ENCODE measurements around the gene NRIP1. TPM values are rescaled to one million over a fixed set of nuclear protein-coding genes. Genes with fewer than 3 reads are reported as not detected.
"Not testable (repeated sequence)": the region's sequence is repeated elsewhere in the genome, so short reads cannot be mapped to it uniquely, and the experiment has no call there.

Gene NRIP1
- total RNA-seq, 2 donors from 2014 or later: 11.9 to 30.9 TPM

DNA sequence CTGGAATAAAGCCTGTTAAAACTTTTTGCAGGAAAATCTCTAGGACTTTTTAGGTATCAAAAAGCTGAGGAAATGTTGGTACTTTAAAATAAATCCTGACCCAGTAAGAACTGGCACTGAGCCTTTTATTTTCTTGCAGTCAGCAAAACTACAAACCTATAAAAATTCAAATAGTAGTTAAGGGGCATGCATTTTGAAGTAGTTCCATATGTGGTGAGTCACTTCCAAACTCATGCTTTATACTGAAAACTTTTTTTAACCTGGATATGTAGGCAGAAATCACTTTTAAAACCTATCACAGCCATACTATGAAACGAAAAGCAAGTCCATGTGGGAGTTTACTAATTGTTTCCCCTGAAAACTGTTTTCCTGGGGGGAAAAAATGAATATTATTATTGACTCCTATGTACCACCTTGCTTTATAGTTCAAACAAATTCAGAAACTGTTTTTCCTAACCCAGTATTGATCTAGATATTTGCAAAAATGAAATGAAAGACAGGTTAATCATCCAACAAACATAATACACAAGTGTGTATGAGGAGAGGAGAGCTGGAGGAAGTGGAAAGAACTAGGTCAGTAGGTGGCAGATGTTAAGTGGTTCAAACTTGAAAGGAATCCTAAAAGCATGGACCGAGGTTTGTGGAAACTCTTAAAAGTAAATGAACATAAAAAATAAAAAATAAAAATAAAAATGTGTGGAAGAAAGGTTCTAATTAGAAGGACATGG lies 30.5 kb downstream of the NRIP1 start:
- no peaks in the 10 kb centered on the region for H3K27me3 ChIP-seq (replicated peaks; ENCODE audit: insufficient read depth)
- no peaks in the 10 kb centered on the region for H3K9me3 ChIP-seq
- no peak overlapping the region for H3K27ac ChIP-seq
- TF ChIP-seq, protein P1, sequence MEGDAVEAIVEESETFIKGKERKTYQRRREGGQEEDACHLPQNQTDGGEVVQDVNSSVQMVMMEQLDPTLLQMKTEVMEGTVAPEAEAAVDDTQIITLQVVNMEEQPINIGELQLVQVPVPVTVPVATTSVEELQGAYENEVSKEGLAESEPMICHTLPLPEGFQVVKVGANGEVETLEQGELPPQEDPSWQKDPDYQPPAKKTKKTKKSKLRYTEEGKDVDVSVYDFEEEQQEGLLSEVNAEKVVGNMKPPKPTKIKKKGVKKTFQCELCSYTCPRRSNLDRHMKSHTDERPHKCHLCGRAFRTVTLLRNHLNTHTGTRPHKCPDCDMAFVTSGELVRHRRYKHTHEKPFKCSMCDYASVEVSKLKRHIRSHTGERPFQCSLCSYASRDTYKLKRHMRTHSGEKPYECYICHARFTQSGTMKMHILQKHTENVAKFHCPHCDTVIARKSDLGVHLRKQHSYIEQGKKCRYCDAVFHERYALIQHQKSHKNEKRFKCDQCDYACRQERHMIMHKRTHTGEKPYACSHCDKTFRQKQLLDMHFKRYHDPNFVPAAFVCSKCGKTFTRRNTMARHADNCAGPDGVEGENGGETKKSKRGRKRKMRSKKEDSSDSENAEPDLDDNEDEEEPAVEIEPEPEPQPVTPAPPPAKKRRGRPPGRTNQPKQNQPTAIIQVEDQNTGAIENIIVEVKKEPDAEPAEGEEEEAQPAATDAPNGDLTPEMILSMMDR (IDR thresholded peaks at IDR 0.05): no peak
- no peak overlapping the region for H3K4me3 ChIP-seq
- ATAC-seq (ENCODE audit: insufficient number of reproducible peaks, low FRiP score, low read depth) (no peak), DNase-seq (ENCODE audit: low spot score) (no peak)
- H3K36me3 ChIP-seq: no peaks in the 10 kb centered on the region
- peaks cover 15 to 18% of the 10 kb centered on the region in 2 donors for H3K4me1 ChIP-seq (ENCODE audit: control insufficient read depth in 1 of 2, low read depth in 2 of 2)

DNA sequence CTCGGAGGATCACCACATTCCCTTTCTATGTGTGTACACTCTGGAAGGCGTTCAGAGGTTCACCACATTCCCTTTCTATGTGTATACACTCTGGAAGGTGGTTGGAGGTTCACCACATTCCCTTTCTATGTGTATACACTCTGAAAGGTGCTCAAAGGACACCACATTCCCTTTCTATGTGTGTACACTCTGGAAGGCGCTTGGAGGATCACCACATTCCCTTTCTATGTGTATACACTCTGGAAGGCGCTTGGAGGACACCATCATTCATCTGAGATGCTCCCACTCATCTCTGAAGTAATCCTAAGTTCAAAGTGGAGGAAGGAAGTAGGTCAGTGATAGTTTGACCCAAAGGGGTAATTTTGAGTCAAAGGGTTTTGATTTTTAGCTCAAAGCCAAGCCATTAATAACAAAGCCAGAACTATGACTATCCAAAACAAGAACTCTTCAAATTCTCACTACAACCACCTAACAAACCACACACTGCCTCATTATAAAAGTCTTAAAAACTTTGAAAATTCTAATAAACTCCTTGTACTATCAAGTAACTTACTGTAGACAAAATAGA lies 32.9 kb downstream of the NRIP1 start:
- TF ChIP-seq, protein P1 (IDR thresholded peaks at IDR 0.05): no peak
- DNase-seq (ENCODE audit: low spot score): no peak
- H3K4me3 ChIP-seq: no peak overlapping the region
- H3K27ac ChIP-seq: no peak overlapping the region
- H3K9me3 ChIP-seq: no peaks in the 10 kb centered on the region
- no peaks in the 10 kb centered on the region for H3K27me3 ChIP-seq (replicated peaks; ENCODE audit: insufficient read depth)
- peaks cover 15 to 18% of the 10 kb centered on the region in 2 donors for H3K4me1 ChIP-seq (ENCODE audit: control insufficient read depth in 1 of 2, low read depth in 2 of 2)
- ATAC-seq (ENCODE audit: insufficient number of reproducible peaks, low FRiP score, low read depth): no peak
- H3K36me3 ChIP-seq: no peaks in the 10 kb centered on the region

DNA sequence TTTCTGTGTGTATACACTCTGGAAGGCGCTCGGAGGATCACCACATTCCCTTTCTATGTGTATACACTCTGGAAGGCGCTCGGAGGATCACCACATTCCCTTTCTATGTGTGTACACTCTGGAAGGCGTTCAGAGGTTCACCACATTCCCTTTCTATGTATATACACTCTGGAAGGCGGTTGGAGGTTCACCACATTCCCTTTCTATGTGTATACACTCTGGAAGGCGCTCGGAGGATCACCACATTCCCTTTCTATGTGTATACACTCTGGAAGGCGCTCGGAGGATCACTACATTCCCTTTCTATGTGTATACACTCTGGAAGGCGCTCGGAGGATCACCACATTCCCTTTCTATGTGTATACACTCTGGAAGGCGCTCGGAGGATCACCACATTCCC lies 33.4 kb downstream of the NRIP1 start:
- H3K9me3 ChIP-seq; DNase-seq (ENCODE audit: low spot score); ATAC-seq (ENCODE audit: insufficient number of reproducible peaks, low FRiP score, low read depth); H3K36me3 ChIP-seq; H3K4me3 ChIP-seq; H3K27ac ChIP-seq; H3K27me3 ChIP-seq (replicated peaks; ENCODE audit: insufficient read depth): not testable (repeated sequence)
- peaks cover 15 to 18% of the 10 kb centered on the region in 2 donors for H3K4me1 ChIP-seq (ENCODE audit: control insufficient read depth in 1 of 2, low read depth in 2 of 2)

DNA sequence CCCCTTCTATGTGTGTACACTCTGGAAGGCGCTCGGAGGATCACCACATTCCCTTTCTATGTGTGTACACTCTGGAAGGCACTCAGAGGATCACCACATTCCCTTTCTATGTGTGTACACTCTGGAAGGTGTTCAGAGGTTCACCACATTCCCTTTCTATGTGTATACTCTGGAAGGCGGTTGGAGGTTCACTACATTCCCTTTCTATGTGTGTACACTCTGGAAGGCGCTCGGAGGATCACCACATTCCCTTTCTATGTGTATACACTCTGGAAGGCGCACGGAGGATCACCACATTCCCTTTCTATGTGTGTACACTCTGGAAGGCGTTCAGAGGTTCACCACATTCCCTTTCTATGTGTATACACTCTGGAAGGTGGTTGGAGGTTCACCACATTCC lies 33.9 kb downstream of the NRIP1 start:
- H3K9me3 ChIP-seq; H3K27ac ChIP-seq; H3K36me3 ChIP-seq; H3K4me3 ChIP-seq; H3K27me3 ChIP-seq (replicated peaks; ENCODE audit: insufficient read depth); ATAC-seq (ENCODE audit: insufficient number of reproducible peaks, low FRiP score, low read depth); DNase-seq (ENCODE audit: low spot score): not testable (repeated sequence)
- H3K4me1 ChIP-seq (ENCODE audit: control insufficient read depth in 1 of 2, low read depth in 2 of 2): peaks cover 15 to 18% of the 10 kb centered on the region in 2 donors

DNA sequence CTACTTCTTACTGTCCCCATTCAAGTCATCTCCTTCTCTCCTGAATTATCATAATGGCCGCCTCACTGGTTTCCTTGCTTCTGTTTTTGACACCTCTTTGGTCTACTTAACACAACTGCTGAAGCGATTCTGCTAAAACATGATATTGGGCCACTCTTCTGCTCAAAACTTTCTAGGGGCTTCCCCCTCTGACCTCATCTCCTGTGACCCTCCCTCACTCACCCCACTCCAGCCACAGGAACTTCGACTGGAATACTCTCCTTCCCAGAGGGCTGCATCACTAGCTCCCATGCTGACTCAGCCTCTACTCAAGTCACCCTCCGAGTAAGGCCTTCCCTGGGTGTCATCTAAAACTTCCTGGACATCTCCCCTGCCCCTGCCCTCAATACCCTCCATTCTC lies 35.7 kb downstream of the NRIP1 start:
- DNase-seq (ENCODE audit: low spot score): no peak
- Histone ChIP-seq H3K9me3 (no peaks in the 10 kb centered on the region), H3K36me3 (no peaks in the 10 kb centered on the region), H3K27ac (no peak overlapping the region), H3K4me3 (no peak overlapping the region), H3K27me3 (replicated peaks; ENCODE audit: insufficient read depth) (no peaks in the 10 kb centered on the region), H3K4me1 (ENCODE audit: control insufficient read depth in 1 of 2, low read depth in 2 of 2) (peaks cover 9% of the 10 kb centered on the region in 2 donors)
- no peak for ATAC-seq (ENCODE audit: insufficient number of reproducible peaks, low FRiP score, low read depth)
- TF ChIP-seq, protein P1 (IDR thresholded peaks at IDR 0.05): no peak

DNA sequence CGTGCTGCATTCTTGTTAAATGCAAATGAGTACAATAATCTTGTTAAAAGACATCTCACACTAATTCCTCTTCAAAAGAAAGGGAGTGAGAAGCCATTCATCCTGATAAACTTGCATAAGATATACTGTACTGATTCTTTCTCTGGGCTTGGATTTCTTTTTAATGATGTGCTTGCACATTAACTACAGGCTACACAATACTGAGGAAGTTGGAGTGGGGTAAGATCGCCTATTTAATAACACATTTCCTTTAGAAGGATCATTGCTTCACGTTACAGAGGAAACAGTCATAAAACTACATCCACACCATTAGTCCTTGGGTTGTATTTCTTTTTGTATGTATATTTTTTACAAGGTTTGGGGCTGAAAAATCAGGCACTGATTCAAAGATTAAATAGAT lies 36.6 kb downstream of the NRIP1 start:
- Histone ChIP-seq H3K9me3 (no peaks in the 10 kb centered on the region), H3K4me1 (ENCODE audit: control insufficient read depth in 1 of 2, low read depth in 2 of 2) (peaks cover under 1 to 4% of the 10 kb centered on the region in 2 donors), H3K27me3 (replicated peaks; ENCODE audit: insufficient read depth) (no peaks in the 10 kb centered on the region), H3K27ac (no peak overlapping the region), H3K36me3 (no peaks in the 10 kb centered on the region), H3K4me3 (no peak overlapping the region)
- ATAC-seq (ENCODE audit: insufficient number of reproducible peaks, low FRiP score, low read depth) (no peak), DNase-seq (ENCODE audit: low spot score) (no peak)
- TF ChIP-seq, protein P1 (IDR thresholded peaks at IDR 0.05): no peak
